Tongue (tissue), 2 donors: ENCODE results near the gene BTN1A1. TPM values are rescaled to one million over a fixed set of nuclear protein-coding genes. Genes with fewer than 3 reads are reported as not detected.

Source experiments
- small RNA-seq: library from RNA; depleted of rRNA; stranded (forward); fragments of <200 nt; gene quantifications from one replicate; pipeline ENCODE3, GENCODE V24; 2014; ENCODE audit warnings: low replicate concordance
- total RNA-seq: library from RNA; depleted of rRNA; stranded (reverse); fragments of >200 nt; gene quantifications from one replicate; pipeline ENCODE4 v1.2.3, GENCODE V29; 2014

The BTN1A1 gene
- total RNA-seq, 1 donor from 2014 or later = not detected

Small RNA genes lying within 50 kb of the gene (small RNA-seq; reads per million reads assigned to genes)
- not detected for gene RNU6-502P

Other genes with a start within 250 kb of the BTN1A1 start
- 7.0 TPM for gene BTN3A2, start 135.1 kb upstream of the BTN1A1 start, total RNA-seq
- 17.1 TPM for gene BTN2A2, start 117.2 kb upstream of the BTN1A1 start, total RNA-seq
- gene BTN3A1, start 98.0 kb upstream of the BTN1A1 start, total RNA-seq = 23.4 TPM
- gene BTN3A3, start 59.8 kb upstream of the BTN1A1 start, total RNA-seq = 12.0 TPM
- gene BTN2A1, start 42.3 kb upstream of the BTN1A1 start, total RNA-seq = 15.8 TPM
- gene HMGN4, start 38.1 kb downstream of the BTN1A1 start, total RNA-seq = 56.7 TPM
- 15.7 TPM for gene ABT1, start 96.7 kb downstream of the BTN1A1 start, total RNA-seq
- gene ZNF322, start 159.4 kb downstream of the BTN1A1 start, total RNA-seq = 21.6 TPM